Activated T-cell treated with anti-CD3 and anti-CD28 coated beads, Interleukin-2, amount 50 U/mL, for 1 hour (primary cell): Measurements from ENCODE around the gene IFT81.
"Not testable (repeated sequence)": the region's sequence is repeated elsewhere in the genome, so short reads cannot be mapped to it uniquely, and the experiment has no call there.

Experiments
- DNase-seq: peaks from one replicate; pipeline ENCODE4 v3.0.0-alpha.2; 2020

Gene IFT81

DNA sequence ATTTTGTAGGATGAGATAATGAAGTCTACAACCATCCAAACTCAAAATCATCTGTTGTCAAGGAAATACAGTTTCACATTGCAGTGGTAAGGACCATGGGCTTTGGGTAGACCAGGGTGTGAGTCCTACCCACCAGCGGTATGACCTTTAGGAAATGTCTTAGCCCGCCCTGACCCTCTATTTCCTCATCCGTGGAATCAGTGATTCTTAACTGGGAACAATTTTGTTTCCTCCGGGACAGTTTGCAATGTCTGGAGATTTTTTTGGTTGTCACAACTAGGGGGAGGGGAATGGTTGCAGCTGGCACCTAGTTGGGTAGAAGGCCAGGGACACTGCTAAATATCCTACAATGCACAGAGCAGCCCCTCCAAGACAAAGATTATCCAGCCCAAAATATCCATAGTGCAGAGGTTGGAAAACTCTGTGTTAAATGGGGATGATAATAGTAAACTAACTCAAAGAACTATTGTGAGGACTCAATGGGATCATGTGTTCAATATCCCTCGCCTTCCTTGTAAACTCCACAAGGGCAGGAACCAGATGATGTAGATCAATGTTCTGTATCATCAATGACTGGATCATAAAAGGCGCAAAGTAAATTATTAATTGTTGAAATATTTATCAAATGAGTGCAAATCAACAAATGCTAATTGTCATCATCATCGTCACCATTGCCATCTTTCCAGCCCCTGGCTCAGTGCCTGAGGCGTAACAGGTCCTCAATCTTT lies 15.7 kb upstream of the IFT81 start:
- DNase-seq, result no peak

DNA sequence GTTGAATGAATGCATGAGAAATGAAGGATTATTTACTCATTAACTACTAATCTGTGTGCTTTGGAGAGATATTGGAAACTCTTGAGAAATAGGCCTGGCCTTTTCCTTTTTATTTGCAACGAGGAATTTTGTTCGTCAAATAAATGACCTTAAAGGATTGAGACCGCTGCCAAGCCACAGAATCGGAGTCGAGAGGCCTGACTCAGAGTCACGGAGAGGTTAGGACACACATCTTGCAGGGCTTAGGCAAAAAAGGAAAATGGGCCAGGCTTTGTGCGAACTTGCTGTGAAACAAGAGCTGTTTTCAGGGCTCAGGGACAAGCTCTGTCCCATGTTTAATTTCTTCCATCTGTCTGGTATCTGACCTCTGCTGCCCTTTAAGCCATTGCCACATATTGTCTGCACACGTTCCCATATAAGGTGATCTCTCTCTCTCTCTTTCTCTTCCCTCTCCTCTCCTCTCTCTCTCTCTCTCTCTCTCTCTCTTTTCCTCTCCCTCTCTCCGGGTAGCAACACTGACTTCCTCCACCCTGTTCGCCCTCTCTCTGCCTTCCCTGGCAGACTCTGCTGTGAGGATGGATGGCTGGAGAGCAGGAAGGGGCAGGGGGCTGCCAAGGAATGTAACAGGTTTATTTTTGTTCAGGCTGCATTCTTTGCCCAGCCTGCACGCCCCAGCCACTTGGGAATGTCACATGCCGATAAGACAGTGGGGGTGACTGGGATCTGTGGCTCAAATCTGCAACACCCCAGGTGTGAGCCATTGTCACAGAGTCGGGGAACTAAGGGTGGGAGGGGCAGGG lies 14.9 kb upstream of the IFT81 start:
- DNase-seq, result no peak

GRCh38 chr12:110109837-110110535 lies 14.2 kb upstream of the IFT81 start:
- no peak for DNase-seq

DNA sequence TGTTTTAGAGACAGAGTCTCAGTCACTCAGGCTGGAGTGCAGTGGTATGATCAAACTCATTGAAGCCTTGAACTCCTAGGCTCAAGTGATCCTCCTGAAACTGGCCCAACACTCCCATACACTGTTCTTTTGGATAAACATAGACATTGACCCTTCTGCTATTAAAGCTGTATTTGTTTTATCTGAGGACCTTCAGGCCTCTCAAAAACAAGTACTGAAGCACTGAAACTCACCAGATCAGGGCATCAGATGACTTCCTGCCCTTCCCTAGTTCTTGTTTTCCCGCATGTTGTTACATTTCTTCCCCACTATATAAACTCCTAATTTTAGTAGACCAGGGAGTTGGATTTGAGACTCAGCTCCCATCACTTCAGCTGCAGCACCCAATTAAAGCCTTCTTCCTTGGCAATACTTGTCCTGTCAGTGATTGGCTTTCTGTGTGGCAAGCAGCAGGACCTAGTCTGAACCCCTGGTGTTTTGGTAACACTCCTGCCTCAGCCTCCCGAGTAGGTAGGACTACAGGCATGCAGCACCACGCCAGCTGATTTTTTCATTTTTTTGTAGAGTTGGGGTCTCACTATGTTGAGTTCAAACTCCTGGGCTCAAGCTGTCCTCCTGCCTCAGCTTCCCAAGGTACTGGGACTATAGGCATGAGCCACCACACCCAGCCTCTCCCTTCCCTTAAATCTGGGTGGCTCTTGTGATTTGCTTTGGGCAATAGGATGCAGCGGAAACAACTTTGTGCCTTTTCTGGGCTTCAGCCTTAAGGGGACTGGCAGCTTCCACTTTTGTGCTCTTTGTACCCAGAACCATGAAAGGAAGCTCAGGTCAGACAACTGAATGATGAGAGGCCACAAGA lies 12.5 kb upstream of the IFT81 start:
- DNase-seq, result no peak

DNA sequence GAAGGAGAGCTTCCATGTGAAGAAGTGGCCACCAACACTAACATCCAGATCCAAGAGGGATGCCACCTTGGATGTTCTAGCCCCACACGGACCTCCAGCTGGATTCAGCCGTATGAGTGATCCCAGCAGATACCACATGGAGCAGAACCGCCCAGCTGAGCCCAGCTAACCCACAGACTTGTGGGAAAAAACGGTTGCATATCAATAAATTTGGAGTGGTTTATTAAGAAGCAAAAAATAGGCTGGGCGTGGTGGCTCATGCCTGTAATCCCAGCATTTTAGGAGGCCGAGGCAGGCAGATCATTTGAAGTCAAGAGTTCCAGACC lies 11.9 kb upstream of the IFT81 start:
- no peak for DNase-seq

DNA sequence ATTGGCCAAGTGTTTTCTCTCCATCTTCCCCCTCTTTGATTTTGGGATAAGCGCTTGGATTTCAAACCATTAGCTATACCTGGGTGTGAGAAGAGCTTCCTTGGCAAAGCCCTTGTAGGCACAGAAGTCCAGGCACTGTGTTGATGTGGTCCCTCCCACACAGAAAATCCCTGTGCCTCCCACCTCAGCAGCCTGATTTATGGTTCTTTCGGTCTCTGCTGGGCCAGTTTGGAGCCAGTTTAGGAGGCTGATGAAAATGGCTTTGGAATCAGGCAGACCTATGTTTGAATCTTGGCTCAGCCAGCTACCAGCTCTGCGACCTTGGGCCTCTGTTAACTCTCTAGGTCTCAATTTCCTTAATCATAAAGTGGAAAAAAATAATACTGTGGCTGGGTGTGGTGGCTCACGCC lies 9.6 kb upstream of the IFT81 start:
- DNase-seq, result no peak

GRCh38 chr12:110115675-110116074 lies 8.5 kb upstream of the IFT81 start:
- DNase-seq, result no peak

- no peak for DNase-seq
These were observed 7.5 kb upstream of the IFT81 start for GRCh38 chr12:110116623-110117022.

GRCh38 chr12:110117210-110117609 lies 6.9 kb upstream of the IFT81 start:
- DNase-seq, result not testable (repeated sequence)

- DNase-seq, result no peak
These were observed 6.0 kb upstream of the IFT81 start for GRCh38 chr12:110117956-110118685.

- DNase-seq, result no peak
These were observed 1.2 kb upstream of the IFT81 start for GRCh38 chr12:110122929-110123328.

DNA sequence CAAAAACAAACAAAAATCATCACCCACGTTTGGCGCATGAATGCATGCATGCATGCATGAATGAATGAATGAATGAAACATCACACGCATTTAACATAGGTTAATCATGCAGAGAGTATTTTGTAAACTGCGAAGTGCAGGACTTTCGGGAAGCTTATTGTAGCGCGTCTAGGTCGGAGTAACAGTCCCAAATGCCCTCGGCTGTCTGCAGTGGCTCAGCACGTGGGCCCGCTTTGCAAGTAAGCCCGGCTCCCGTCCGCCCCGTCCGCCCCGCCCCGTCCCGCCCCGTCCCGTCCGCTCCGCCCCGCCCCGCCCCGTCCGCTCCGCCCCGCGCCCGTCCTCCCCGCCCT lies 263 bp upstream of the IFT81 start:
- DNase-seq, result no peak

- DNase-seq, result no peak
These were observed 2.4 kb downstream of the IFT81 start for GRCh38 chr12:110126557-110126956.

- DNase-seq, result no peak
These were observed 10.7 kb downstream of the IFT81 start for GRCh38 chr12:110134691-110135411.

GRCh38 chr12:110135806-110136205 lies 11.6 kb downstream of the IFT81 start:
- no peak for DNase-seq

- DNase-seq, result no peak
These were observed 13.6 kb downstream of the IFT81 start for GRCh38 chr12:110137786-110138185.

GRCh38 chr12:110141389-110141788 lies 17.2 kb downstream of the IFT81 start:
- no peak for DNase-seq

DNA sequence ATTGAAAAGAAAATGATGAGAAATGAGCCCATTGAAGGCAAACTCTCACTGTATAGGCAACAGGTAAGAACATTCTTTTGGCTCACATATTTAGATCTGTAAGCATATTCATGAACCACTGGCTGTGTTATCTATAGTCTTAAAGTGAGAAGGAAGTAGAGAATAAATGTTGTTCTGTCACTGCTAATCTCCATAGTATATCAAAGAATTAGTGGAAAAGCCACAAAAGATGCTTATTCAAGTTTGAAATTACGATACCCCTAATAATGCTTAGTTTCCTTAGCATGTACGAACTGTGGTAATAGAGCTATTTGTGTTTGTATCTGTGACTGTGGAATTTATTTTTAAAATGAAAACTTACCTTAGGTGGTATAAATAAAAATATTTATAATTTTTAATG lies 22.8 kb downstream of the IFT81 start:
- no peak for DNase-seq

DNA sequence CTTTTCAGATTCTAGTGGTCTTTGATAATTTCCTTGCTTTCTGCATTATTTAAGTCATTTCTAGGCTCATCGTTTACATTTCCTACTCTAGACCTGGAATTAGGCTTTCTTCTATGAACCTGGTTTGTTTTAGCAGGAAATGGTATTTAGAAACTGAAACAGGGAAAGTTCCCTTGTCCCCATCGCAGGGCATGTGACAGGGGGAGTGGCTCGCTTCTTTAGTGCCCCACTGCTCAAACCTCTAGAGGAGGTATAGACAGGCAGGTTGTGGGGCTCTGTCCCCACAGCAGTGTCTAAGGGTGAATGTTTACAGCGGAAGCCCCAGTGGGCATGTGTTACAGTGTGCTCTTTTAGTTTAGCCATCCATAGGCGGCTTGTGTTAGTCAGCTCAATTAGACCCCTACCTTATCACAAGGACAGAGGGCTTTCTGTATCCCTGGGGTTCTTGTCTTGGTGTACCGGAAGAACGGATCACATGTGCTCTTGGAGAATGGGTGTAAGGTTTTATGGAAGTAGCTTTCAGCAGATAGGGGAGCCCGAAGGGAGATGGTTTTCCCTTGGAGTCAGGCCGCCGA lies 25.0 kb downstream of the IFT81 start:
- DNase-seq, result no peak

- no peak for DNase-seq
These were observed 32.6 kb downstream of the IFT81 start for GRCh38 chr12:110156766-110157165.

- DNase-seq, result no peak
These were observed 33.4 kb downstream of the IFT81 start for GRCh38 chr12:110157539-110157938.
